Right lobe of liver (tissue), 4 donors: Measurements from ENCODE around the gene ZNF845.

ENCODE experiments used
- POLR2A ChIP-seq: fragments of 450-650 bp; IDR thresholded peaks from one replicate; pipeline ENCODE4 v1.6.1; 2017; ENCODE audit warnings: antibody characterized with exemption, mild to moderate bottlenecking
- TF ChIP-seq, protein P1 (sequence below), 4 donors: fragments of 200-600 bp in 3 of 4; fragments of 450-650 bp in 1 of 4; IDR thresholded peaks; one replicate each; pipeline versions ENCODE4 v1.5.1 to v1.8.0; 2016 to 2022; ENCODE audit warnings: antibody characterized with exemption in 4 of 4, mild to moderate bottlenecking in 2 of 4
- donor health status: DM: no; HTN: no; CAD: no.
- donor health status: DM: no; HTN: no; CAD: no.
- donor health status: DM: no; HTN: yes; CAD: no.

GRCh38 chr19:53389571-53389970 lies 56.0 kb downstream of the ZNF845 start:
- TF ChIP-seq, protein P1, sequence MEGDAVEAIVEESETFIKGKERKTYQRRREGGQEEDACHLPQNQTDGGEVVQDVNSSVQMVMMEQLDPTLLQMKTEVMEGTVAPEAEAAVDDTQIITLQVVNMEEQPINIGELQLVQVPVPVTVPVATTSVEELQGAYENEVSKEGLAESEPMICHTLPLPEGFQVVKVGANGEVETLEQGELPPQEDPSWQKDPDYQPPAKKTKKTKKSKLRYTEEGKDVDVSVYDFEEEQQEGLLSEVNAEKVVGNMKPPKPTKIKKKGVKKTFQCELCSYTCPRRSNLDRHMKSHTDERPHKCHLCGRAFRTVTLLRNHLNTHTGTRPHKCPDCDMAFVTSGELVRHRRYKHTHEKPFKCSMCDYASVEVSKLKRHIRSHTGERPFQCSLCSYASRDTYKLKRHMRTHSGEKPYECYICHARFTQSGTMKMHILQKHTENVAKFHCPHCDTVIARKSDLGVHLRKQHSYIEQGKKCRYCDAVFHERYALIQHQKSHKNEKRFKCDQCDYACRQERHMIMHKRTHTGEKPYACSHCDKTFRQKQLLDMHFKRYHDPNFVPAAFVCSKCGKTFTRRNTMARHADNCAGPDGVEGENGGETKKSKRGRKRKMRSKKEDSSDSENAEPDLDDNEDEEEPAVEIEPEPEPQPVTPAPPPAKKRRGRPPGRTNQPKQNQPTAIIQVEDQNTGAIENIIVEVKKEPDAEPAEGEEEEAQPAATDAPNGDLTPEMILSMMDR (IDR thresholded peaks at IDR 0.05), result no peak
- no peak for TF ChIP-seq POLR2A
